Mammary epithelial cell (primary cell): ENCODE data around the gene ARHGEF12.

ENCODE experiments used
- EZH2 ChIP-seq: IDR thresholded peaks from 2 replicates; pipeline ENCODE4 v1.6.1; 2012; ENCODE audit warnings: low read length, inconsistent platforms, borderline replicate concordance
- TF ChIP-seq, protein P1 (sequence below), 2 donors: IDR thresholded peaks in 1 of 2; conservative IDR thresholded peaks in 1 of 2; 2 replicates each; pipeline ENCODE4 v1.5.1; 2011 to 2012; ENCODE audit warnings: inconsistent platforms in 2 of 2, low read length in 2 of 2, mild to moderate bottlenecking in 2 of 2, control low read depth in 1 of 2, low read depth in 1 of 2; ENCODE audit not compliant: insufficient read depth in 1 of 2; ENCODE audit errors: extremely low read depth in 1 of 2

DNA sequence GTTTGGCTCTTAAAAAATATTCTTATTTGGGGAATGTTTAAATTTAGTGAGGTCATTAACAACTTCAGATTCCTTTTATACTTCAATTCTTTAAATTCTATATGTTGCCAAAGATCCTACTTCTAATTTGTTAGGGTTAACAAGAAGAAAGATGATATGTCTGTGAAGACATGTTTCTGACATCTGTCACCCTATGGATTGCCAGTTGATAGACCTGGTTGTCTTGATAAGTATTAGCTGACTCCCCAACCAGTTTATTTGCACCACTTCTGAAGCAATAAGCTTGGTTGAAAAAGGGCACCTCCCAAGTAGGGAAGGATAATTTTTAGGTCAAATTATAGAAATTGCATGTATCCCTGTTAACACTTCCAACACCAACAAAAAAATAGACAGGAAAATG, 29.3 kb downstream of the ARHGEF12 start:
- TF ChIP-seq, protein P1, sequence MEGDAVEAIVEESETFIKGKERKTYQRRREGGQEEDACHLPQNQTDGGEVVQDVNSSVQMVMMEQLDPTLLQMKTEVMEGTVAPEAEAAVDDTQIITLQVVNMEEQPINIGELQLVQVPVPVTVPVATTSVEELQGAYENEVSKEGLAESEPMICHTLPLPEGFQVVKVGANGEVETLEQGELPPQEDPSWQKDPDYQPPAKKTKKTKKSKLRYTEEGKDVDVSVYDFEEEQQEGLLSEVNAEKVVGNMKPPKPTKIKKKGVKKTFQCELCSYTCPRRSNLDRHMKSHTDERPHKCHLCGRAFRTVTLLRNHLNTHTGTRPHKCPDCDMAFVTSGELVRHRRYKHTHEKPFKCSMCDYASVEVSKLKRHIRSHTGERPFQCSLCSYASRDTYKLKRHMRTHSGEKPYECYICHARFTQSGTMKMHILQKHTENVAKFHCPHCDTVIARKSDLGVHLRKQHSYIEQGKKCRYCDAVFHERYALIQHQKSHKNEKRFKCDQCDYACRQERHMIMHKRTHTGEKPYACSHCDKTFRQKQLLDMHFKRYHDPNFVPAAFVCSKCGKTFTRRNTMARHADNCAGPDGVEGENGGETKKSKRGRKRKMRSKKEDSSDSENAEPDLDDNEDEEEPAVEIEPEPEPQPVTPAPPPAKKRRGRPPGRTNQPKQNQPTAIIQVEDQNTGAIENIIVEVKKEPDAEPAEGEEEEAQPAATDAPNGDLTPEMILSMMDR (conservative IDR thresholded peaks at IDR 0.05 in 1 of 2, IDR thresholded peaks at IDR 0.05 in 1 of 2; ENCODE audit: extremely low read depth in 1 of 2, insufficient read depth in 1 of 2, low read depth in 1 of 2, low read length in 2 of 2), result no peak
- no peak for TF ChIP-seq EZH2
